T follicular helper cell (primary cell): ENCODE results near the gene INO80C.
"Not testable (repeated sequence)": the region's sequence is repeated elsewhere in the genome, so short reads cannot be mapped to it uniquely, and the experiment has no call there.

ENCODE experiments used
- DNase-seq: peaks from one replicate; pipeline ENCODE4 v3.0.0-alpha.2; 2020; ENCODE audit warnings: low read depth

Gene INO80C

DNA sequence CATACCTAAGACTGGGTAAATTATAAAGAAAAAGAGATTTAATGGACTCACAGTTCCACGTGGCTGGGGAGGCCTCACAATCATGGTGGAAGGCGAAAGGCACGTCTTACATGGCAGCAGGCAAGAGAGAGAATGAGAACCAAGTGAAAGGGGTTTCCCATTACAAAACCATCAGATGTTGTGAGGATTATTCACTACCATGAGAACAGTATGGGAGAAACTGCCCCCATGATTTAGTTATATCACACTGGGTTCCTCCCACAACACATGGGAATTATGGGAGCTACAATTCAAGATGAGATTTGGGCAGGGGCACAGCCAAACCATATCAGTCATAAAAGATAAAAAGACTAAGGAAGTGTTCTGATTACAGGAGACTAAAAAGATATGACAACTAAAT lies 8.5 kb downstream of the INO80C start:
- DNase-seq = not testable (repeated sequence)

DNA sequence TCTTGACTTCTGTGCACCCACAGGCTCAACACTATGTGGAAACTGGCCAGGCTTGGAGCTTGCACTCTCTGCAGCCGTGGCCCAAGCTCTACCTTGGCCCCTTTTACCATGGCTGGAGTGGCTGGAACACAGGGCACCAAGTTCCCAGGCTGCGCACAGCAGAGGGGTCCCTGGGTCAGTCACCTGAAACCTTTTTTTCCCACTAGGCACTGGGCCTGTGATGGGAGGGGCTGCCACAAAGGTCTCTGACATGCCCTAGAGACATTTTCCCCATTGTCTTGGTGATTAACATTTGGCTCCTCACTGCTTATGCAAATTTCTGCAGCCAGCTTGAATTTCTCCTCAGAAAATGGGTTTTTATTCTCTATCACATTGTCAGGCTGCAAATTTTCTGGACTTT lies 9.4 kb downstream of the INO80C start:
- DNase-seq = not testable (repeated sequence)

DNA sequence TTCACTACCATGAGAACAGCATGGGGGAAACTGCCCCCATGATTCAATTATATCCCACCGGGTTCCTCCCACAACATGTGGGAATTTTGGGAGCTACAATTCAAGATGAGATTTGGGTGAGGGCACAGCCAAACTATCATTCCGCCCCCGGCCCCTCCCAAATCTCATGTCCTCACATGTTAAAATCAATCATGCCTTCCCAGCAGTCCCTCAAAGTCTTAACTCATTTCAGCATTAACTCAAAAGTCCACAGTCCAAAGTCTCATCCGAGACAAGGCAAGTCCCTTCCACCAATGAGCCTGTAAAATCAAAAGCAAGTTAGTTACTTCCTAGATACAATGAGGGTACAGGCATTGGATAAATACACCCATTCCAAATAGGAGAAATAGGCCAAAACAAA lies 10.2 kb downstream of the INO80C start:
- DNase-seq = not testable (repeated sequence)

DNA sequence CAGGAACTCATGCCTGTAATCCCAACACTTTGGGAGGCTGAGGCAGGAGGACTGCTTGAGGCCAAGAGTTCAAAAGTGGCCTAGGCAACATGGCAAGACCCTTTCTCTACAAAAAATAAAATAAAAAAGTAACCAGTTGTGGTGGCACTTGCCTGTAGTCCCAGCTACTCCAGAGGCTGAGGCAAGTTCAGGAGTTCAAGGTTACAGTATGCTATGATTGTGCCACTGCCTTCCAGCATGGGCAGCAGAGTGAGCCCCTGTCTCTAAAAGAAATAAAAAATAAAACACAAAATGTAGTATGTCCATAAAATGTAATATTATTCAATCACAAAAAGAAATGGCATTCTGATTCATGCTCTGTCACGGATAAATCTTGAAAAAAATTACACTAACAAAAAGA lies 11.9 kb downstream of the INO80C start:
- DNase-seq = no peak

DNA sequence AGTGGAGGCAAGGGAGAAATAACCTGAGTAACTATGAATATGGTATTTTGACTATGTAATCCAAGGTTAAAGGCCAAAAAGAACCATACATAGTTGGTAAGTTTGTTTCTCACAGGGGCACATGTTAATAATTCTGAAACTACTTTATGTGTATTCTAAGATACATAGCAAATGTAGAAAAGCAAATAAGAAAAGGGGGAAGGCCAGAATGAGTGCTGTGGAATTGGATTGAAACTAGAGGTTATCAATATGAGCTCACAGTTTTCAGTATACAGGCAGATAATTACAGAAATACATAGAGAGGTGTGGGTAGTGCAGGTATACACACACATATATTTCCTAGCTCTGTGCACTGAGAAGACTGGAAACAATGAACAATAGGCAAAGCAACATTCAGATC lies 13.7 kb downstream of the INO80C start:
- DNase-seq = no peak

DNA sequence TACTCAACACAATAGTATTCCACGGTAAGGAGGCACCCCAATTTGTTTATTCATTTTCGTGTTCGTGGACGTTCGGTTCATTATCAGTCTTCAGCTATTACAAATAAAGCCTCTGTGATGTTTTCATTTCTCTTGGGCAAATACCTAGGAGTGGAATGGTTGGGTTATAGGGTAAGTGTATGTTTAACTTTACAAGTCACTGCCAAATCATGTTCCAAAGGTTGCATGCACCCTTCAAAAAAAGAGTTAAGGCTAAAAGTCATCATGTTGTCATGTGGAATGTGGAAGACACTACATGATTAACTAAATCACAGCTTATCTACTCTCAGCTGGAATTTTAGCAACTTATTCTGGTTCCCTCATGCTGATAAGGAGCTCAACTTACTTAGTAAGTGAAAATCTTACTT lies 15.8 kb downstream of the INO80C start:
- DNase-seq = no peak

DNA sequence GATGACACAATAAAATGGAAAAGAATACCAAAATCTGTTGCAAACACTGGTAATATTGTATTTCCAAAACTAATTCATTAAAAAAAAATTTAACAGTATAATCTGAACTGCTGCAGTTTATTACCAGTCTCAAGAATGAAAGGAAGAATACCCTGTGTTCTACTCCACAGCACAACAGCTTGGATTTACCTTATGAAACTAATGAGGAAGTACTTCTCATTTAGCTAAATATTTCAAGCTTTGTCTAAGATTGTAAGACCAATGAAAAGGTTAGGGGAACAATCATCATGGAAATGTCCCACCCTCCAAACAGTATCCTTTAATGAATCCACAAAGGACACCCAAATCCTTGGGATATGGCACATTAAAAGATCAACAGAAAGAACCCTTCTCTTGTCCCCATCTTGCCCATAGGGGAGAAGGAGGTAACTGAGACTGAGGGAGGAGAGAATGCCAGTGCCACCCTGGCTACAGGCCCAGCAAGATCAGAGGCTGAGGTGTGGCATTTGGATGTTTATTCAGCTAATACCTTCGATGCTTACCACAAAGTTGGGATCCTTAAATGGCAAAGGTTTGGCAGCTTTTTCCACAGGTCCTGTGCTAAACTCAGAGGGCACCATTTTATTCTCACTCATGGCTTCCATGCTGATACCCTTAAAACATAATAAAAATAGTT lies 17.7 kb downstream of the INO80C start:
- DNase-seq = no peak

DNA sequence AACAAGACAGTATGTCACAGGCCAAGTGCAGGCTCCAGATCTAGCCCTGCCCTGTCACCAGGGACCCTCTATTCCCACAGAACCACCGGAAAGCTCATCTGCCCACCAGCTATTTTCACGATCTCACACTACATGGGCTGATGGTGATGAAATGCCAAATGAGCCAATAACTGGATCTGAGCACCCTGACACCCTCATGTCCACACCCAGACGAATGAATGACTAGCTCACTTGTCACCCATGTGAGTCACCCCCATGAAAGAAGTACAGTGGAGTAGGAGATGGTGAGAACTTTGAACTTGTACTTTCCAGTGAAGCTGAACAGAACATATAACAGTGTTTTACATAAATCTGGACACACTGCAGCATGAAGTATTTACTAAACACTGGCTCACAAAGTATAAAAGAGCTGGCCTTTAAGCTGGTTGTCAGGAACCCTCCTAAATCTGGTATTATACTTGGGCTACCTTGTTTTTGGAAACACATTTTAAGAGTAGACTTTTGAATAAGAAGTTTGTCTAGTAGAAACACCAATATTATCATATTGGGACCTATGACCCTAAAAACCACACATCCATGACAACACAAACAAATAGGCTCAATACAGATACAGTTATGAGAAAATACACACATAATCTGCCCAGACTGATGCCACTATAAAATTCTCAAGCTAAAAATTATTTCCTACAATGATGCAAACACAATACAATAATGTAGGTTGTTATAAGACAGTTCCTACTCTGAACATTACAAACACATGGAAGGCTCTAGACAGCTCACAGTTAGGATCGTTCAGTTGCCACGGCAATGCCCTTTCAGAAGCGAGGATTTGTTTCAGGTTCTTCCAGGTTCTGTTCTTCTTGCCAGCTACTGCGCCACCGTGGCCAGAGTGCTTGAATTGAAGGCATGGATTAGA lies 19.0 kb downstream of the INO80C start:
- no peak for DNase-seq

DNA sequence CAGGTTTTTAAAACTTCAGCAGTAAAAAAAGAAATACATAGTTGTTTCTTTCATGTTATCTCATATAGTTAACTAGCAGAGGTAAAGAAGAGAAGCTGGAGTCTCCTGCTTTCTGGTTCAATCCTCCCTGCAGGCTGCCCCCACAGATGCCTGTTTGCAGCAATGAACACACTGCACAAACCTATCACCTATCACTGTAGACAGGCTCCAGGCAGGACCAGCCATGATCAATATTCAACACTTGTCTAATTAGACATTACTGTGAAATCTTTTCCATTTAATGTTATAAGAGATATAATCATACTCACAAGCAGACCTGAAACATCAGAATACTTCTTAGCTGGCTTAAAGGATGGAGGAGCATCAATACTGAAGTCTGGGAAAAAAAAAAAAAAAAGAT lies 19.8 kb downstream of the INO80C start:
- DNase-seq = no peak

DNA sequence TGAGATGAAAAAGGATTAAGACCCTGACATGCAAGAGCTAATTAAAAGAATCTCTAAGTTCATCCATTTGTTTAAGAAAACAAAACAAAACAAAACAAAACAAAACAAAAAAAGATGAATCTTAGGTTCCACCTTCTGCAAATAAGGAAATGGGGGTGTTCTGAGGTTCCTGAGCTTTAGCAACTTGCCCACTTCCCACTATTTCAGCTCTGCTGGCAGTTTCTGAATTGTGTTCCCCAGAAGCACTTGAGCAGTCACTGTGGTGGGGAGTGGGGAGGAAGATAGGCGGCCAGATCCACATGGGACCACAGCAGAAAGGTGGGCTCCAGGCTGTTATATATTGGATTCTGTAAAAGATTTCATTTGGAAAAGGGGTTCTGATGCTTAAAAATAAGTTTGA lies 20.3 kb downstream of the INO80C start:
- no peak for DNase-seq

DNA sequence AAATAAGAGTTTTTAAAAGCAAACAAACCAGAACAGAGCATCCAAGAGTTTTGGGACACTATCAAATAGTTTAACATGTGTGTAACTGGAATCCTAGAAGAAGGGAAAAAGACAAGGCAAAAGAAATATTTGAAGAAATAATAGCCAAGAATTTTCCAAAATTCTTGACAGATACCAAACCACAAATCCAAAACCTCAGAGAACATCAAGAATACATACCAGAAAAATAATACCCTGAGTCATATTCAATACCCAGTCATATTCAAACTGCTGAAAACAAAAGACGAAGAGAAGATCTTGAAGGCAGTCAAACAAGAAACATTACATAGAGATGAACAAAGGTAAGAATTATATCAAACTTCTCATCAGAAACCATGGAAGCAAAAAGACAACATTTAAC lies 22.9 kb downstream of the INO80C start:
- no peak for DNase-seq

DNA sequence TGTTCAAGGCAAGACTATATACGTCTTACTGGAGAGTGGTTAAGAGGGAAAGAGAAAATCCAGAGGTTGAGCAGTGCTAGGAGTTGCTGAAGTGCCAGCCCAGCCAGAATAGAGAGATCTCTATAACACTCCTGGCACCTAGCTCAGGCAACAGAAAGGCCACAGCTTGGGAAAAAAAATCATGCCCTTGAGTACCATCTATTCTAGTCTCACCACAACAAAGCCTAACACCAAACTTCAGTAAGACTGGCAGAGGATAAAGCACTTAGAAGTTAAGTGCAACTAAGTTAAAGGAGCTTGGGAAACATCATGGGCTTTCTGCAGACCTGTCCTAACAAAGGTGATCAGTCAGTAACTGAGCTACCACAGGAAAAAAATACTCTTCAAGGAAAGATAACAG lies 24.2 kb downstream of the INO80C start:
- DNase-seq = no peak

DNA sequence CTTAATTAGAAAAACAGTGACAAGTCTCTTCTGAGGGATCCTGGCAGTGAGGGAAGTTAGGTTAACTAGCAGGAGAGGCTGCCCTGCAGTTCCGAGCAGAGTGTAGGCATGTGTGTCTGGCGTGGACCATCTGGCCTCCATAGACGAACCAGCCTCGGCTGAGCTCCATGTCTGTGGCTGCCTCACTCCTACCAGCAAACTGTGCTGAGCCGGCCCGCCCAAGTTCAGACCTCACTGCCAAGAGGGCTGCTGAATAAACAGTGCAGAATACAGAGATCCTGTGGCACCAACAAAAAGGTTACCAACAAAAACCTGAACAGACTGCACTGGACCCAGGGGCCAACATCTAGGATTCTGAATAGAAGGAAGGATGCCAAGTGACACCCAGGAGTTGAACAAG lies 27.3 kb downstream of the INO80C start:
- DNase-seq = no peak

DNA sequence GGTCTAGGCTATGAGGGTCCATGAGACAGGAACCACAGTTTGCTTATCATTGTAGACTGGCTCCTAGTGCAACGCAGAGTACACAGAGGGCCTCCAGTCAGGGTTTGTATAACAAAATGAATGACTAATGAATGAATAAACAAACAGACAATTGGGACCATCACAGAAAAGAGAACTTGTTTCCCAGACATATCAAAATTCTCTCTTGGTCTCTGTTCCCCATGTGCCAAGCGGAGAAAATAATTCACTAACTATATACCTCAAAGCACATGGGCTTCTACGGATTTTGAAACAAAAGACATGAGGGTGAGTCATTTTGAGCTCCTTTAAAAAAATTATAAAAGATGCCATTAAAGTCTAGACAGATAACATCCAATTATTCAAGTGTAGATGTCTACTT lies 28.0 kb downstream of the INO80C start:
- no peak for DNase-seq

DNA sequence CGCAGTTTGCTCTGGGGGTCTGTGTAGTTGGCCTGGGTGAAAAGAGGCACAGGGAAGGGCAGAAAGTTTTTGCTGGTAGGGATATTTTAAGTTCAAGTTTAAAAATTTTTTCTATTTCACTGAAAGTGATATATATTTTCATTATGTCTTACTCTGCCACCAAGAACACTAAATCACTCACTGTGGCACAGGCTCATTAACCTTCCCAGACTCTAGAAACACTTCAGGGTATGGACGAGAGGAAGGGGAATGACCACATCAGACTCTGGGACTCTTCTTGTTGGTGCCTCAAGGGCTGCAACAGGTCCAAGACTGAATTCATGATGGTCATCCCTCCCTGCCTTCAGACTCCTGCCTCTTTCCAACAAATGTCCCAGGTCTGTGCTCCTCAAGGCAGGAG lies 29.0 kb downstream of the INO80C start:
- no peak for DNase-seq

DNA sequence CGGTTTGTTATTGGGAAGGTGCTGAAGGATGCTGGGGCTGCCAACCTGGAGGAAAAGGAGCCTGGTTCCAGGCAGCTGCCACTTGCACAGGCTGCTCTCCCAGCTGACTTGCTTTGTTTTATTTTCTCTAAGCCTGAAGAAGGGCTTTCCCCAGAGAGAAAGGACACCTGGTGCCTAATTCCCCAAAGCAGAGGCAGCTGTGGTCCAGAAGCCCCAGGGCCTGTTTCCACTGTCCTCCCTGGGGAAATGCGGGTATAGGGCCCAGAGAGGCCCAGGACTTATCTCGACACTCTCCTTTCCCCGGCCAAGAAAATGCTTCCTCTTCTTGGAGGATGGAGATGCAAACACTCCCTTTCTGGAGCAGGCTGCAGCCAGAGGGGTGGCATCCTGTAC lies 30.1 kb downstream of the INO80C start:
- no peak for DNase-seq

DNA sequence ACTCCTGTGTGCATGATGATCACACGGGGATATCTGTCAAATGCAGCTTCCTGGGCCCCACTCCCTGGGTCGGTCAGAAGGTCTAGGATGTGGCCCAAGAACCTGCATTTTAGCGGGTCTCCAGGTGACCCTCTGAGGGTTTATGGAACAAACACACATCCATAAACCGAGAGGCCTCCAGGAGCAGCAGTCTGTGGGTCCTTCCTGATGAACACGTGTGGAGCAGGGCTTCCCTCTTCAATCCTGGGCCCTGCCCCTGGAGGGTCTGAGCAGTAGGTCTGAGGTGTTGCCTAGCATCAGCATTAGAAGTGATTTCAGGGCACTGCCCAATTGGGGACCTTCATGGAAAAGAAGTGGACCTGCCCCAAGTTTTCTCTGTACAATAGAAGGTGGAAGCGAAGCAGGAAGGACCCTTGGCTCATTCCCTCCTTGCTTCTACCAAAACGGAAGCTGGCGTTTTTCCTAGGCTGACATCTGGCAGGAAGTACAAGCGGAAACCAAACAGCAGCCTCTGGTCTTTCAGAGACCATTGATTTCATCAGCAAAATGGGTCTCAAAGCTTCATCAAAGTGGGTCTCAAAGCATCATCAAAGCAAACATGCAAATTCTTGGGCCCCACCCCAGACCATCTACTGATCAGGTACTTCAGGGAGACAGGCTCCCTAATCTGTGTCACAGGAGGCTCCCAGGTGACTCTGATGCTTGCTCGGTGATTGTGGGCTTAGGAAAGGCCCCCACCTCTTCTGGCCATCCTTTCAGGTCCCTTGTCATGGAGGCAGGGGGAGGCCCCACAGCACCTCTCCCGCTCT lies 30.7 kb downstream of the INO80C start:
- DNase-seq = no peak

DNA sequence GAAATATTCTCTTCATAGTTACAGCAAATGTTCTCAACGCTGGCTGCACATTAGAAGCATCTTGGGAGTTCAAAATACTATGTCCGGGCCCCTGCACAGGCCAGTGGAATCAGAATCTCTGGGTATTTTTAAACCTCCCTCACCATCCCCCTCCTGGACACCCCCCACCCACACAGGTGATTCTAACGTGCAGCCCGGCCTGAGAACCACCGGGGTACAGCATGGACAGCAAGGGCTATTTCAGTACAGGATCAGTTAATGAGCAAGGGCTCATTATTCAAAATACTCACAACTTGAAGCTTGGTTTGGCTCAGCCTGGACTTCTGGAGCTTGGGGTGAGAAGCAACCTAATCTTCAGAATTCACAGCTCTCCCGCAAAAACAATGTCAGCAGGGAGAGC lies 31.4 kb downstream of the INO80C start:
- no peak for DNase-seq

DNA sequence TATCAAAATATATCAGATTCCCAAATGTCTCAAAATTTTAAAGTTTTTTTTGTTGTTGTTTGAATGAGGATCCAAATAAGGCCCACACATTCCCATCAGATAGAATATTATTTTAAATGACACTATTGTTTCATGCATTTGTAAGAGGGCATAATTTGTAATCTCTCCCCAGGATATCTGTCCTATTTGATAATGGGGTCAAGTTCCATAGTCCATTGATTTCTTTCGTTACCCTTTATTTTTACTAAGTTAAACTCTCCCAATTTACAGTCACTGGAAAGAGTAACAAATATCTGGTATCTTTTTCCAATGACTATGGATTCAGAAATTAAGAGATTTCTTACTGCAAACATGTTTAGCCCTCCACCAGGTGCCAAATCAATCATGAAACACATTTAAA lies 32.4 kb downstream of the INO80C start:
- no peak for DNase-seq

DNA sequence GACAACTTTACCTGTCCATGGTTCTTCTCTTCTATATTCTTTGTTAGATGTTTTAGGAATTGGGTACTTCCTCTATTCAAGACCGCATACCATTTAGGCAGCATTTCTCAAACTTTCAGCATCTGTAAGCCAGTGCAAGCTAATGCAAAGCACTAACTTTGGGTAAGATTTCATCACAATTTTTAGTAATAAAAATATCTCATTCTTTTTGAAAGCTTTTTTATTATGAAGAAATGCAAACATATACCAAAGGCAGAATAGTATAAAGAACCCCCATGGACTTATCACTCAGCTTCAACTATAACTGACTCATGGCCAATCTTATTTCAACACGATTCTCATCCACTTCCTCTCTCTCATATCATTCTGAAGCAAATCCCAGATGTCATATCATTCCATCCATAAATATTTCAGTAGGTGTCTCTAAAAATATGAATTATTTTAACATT lies 32.9 kb downstream of the INO80C start:
- no peak for DNase-seq

DNA sequence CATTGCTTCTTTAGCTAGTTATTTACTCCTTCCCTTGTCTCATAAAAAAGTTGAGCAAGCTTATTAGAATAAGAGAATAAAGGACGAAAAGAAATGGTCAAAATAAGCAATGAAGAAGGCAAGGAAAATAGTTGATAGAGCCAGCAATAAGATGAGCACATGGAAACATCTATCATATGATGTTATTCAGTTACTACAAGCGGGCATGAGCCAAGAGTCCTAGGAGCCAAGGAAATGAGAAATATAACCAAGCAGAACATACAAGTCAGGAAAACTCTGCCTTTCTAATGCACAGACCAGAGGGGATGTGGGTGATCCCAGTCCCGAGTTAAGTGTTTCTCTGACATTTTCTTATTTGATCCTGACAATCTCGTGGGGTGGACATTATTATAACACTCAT lies 33.9 kb downstream of the INO80C start:
- DNase-seq = no peak

DNA sequence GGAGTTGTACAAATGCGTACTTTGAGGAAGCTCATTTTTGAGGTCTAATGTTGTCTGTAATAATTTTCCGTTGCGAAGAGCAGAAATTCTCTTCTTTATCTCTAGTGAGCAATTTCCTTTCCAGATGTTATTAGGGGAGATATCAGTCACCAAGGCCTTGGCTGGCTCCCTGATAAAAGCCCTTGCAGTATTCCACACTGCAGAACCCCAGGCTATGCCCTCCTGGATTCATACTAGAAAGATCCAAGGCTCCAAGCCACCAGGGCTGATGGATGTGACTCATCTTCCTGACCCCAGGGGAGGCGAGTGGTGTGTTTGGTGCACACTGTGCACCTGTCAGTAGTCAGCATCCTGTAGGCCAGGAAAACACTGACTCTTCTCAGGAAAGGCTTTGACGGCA lies 34.7 kb downstream of the INO80C start:
- no peak for DNase-seq

DNA sequence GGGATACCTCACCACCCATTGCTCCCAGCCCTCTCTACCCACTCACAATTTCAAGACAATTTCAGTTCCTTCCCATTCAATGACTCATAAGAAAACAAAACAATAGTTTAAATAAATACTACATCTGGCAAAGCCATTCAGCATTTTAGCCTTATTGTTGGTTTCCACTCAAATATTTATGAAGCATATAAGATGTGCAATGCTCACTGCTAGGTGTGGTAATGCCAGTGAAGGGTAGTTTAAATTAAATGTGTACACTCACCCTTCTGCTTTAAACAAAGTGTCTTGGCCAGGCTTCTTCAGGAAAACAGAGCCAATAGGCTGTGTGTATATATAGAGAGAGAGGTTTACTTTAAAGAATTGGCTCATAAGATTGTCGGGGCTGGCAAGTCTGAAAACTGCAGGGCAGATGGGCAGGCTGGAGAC lies 37.0 kb downstream of the INO80C start:
- no peak for DNase-seq
